ENCODE results near the gene GPR143.

The GPR143 gene

DNA sequence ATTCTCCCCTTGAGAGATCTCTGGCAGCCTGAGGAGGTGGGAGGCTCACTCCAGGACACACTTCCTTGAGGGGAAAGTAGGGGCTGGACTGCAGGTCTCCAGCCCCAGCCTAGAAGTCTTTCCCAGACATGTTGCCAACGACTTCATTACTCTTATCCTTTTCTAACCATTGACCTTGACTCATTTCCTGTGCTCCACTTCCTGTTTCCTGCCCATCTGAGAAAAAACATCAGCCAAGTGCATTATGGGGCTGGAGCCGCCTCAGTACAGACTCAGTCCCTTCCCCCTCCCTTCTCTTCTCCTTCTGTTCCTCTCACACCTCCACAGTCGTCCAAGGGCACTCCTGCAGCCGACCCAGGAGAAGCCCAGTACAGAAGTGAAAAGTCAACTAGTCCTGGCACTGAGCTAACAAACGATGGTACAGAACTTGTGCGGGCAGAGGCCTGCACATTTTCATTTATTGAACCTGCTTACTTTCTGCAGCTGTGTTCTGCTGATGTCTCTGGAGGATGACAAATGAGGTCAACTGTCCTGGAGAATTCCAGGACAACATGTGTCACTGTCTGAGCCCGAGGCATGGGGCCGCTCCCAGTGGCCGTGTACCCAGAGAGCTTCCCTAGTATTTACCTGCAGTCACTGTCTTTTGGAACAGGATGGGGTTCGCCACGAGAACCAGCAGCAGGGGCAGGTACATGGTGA lies 20.1 kb downstream of the GPR143 start:
- Histone ChIP-seq H3K27me3 (ENCODE audit: control insufficient read depth, insufficient read depth, low read length, poor library complexity, severe bottlenecking) (no peaks in the 10 kb centered on the region), H3K27ac (ENCODE audit: insufficient read depth, low read depth, low read length, poor library complexity, severe bottlenecking) (peak overlapping the region; percentile 82), H3K4me1 (ENCODE audit: control insufficient read depth, insufficient read depth, low read length) (peaks cover 6% of the 10 kb centered on the region), H3K36me3 (ENCODE audit: control insufficient read depth, insufficient read depth, low read length) (no peaks in the 10 kb centered on the region), H3K9me3 (ENCODE audit: control insufficient read depth, low read length) (no peaks in the 10 kb centered on the region), H3K4me3 (ENCODE audit: insufficient read depth, low read depth, low read length) (no peak overlapping the region)
- 93 to 95% methylated on average over 11 of the region's 11 CpGs for WGBS, 2 experiments

DNA sequence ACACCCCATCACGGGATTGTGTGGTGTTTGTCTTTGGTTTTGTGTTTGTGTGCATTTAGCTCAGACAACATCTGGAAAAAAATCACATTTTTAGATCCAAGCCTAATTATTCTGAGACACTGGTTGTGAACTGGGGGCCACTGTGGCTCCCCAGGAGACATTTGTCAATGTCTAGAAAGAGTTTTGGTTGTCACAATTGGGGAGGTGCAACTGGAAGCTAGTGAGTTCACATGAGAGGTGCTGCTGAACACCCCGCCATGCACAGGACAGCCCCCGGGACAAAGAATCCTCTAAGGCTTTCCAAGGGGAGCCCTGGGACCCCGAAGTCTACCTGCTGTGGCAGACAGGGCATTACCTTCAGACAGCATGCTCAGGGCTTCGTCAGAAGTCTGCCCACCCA lies 26.5 kb downstream of the GPR143 start:
- Histone ChIP-seq H3K9me3 (ENCODE audit: control insufficient read depth, low read length) (no peaks in the 10 kb centered on the region), H3K36me3 (ENCODE audit: control insufficient read depth, insufficient read depth, low read length) (no peaks in the 10 kb centered on the region), H3K4me3 (ENCODE audit: insufficient read depth, low read depth, low read length) (no peak overlapping the region), H3K27ac (ENCODE audit: insufficient read depth, low read depth, low read length, poor library complexity, severe bottlenecking) (no peak overlapping the region), H3K27me3 (ENCODE audit: control insufficient read depth, insufficient read depth, low read length, poor library complexity, severe bottlenecking) (no peaks in the 10 kb centered on the region), H3K4me1 (ENCODE audit: control insufficient read depth, insufficient read depth, low read length) (no peaks in the 10 kb centered on the region)
- 92 to 94% methylated on average over 4 of the region's 5 CpGs for WGBS, 2 experiments

DNA sequence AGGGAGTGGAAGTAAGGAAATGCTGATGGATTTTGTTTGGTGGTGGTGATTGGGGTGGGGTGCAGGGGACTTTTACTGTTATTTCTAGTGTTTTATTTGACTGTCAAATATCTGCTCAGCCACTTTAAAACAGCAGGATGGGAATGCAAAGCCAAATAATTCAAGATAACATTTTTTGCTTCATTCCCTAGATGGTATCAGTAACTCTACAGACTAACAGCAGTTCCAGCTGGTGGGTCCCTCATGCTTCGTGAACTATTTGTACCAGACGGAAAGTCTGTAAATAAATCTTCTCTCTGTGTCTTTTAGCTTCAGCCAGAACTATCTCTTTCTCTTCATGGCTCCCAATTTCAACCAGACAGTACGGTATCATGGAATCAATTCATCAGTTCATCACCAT lies 27.5 kb downstream of the GPR143 start:
- Histone ChIP-seq H3K27me3 (ENCODE audit: control insufficient read depth, insufficient read depth, low read length, poor library complexity, severe bottlenecking) (no peaks in the 10 kb centered on the region), H3K36me3 (ENCODE audit: control insufficient read depth, insufficient read depth, low read length) (no peaks in the 10 kb centered on the region), H3K27ac (ENCODE audit: insufficient read depth, low read depth, low read length, poor library complexity, severe bottlenecking) (no peak overlapping the region), H3K4me1 (ENCODE audit: control insufficient read depth, insufficient read depth, low read length) (no peaks in the 10 kb centered on the region), H3K4me3 (ENCODE audit: insufficient read depth, low read depth, low read length) (no peak overlapping the region), H3K9me3 (ENCODE audit: control insufficient read depth, low read length) (no peaks in the 10 kb centered on the region)
- 95 to 96% methylated on average over 3 of the region's 3 CpGs for WGBS, 2 experiments

DNA sequence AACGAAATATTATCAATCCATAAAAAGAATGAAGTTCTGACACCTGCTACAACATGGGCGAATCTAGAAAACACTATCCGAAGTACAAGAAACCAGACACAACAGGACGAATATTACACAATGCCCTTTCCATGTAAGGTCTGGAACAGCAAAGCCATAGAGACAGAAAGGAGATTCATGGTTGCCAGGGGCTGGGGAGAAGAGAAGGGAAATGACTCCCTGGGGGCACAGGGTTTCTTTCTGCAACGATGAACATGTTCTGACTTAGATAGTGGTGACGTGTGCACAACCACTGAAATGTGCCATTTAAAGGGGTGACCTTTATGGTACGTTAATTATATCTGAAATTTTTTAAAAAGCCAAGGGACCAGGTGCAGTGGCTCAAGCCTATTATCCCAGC lies 28.3 kb downstream of the GPR143 start:
- WGBS, 2 experiments: 94% methylated on average over 7 of the region's 7 CpGs
- Histone ChIP-seq H3K4me1 (ENCODE audit: control insufficient read depth, insufficient read depth, low read length) (no peaks in the 10 kb centered on the region), H3K9me3 (ENCODE audit: control insufficient read depth, low read length) (no peaks in the 10 kb centered on the region), H3K4me3 (ENCODE audit: insufficient read depth, low read depth, low read length) (no peak overlapping the region), H3K36me3 (ENCODE audit: control insufficient read depth, insufficient read depth, low read length) (no peaks in the 10 kb centered on the region), H3K27me3 (ENCODE audit: control insufficient read depth, insufficient read depth, low read length, poor library complexity, severe bottlenecking) (no peaks in the 10 kb centered on the region), H3K27ac (ENCODE audit: insufficient read depth, low read depth, low read length, poor library complexity, severe bottlenecking) (no peak overlapping the region)

DNA sequence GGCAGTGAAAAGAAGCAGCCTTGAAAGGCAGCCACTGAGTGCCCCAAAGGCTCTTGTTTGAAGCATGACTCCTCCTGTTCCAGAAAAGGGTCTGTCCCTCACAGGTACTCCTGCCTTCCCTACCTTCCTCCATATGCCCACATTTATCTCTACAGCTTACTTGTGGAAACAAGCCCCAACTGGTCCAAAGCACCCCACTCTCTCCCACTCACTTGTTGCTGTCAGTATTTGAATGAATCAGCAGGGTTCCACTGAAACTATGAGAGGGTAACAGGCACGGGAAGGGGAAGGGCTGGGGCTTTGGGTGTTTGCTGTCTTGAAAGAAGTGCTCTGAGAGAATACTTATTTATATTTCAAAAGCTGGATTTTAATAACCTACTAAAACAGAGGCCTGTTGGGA lies 34.9 kb downstream of the GPR143 start:
- no peak overlapping the region for H3K27ac ChIP-seq (ENCODE audit: insufficient read depth, low read depth, low read length, poor library complexity, severe bottlenecking)
- no peaks in the 10 kb centered on the region for H3K4me1 ChIP-seq (ENCODE audit: control insufficient read depth, insufficient read depth, low read length)
- 33% methylated on average over 1 of the region's 1 CpG; no CpG with 5 or more reads in 1 of the 2 experiments for WGBS, 2 experiments
- no peak overlapping the region for H3K4me3 ChIP-seq (ENCODE audit: insufficient read depth, low read depth, low read length)
- no peaks in the 10 kb centered on the region for H3K36me3 ChIP-seq (ENCODE audit: control insufficient read depth, insufficient read depth, low read length)
- peaks cover 2% of the 10 kb centered on the region for H3K9me3 ChIP-seq (ENCODE audit: control insufficient read depth, low read length)
- H3K27me3 ChIP-seq (ENCODE audit: control insufficient read depth, insufficient read depth, low read length, poor library complexity, severe bottlenecking): no peaks in the 10 kb centered on the region

DNA sequence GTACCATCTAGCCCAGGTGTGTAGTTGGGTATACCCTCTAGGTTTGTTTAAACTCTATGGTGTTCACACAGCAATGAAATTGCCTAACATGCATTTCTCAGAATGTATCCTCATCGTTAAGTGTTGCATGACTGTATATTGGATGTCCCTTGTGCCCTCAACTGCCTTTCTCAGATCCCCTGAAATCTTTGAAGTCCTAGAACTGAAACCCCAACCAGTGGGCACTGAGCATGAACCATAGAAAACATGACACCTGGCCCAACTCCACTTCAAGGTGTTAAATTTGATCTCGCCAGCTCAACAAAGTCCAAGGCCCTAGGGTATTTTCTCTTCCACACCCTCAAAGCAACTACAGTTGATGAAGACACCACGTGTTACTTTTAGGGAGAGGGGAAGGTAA lies 35.6 kb downstream of the GPR143 start:
- Histone ChIP-seq H3K36me3 (ENCODE audit: control insufficient read depth, insufficient read depth, low read length) (no peaks in the 10 kb centered on the region), H3K27me3 (ENCODE audit: control insufficient read depth, insufficient read depth, low read length, poor library complexity, severe bottlenecking) (no peaks in the 10 kb centered on the region), H3K27ac (ENCODE audit: insufficient read depth, low read depth, low read length, poor library complexity, severe bottlenecking) (no peak overlapping the region), H3K4me1 (ENCODE audit: control insufficient read depth, insufficient read depth, low read length) (no peaks in the 10 kb centered on the region), H3K9me3 (ENCODE audit: control insufficient read depth, low read length) (peaks cover 2% of the 10 kb centered on the region), H3K4me3 (ENCODE audit: insufficient read depth, low read depth, low read length) (no peak overlapping the region)
- WGBS, 2 experiments: 93 to 96% methylated on average over 3 of the region's 3 CpGs

DNA sequence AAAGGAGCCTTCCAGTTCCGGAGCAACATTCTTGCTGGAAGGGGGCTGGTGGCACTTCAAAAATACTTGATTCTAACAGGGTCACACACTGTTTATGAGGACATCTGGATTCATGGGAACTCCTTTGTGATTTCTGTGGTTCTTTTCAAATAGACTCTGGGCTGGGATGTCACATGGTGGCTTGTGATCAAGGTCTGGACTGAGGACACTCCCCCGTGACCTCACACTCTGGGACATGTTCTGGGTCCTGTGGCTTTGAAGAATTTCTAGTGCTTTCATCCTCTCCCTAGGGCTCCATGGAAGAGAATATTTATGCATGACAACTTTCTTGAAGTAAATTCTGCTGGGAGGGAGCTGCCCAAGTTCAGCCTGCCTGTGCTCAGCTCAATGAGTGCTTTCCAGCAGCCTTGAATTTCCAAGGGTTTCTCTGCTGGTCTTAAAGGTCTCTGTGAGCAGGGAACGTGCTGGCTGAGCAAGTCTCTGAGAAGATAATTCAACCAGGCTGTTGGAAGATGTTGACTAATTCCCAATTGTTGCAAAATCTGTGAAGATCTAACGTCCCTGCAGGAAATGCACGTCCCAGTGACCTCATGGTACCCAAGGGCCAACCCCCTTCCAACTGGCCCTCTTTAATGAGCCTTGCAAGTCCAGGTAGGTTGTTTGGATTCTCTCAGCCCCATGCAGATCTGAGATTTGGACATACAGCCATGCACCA lies 36.3 kb downstream of the GPR143 start:
- Histone ChIP-seq H3K27ac (ENCODE audit: insufficient read depth, low read depth, low read length, poor library complexity, severe bottlenecking) (no peak overlapping the region), H3K9me3 (ENCODE audit: control insufficient read depth, low read length) (peaks cover 2% of the 10 kb centered on the region), H3K4me3 (ENCODE audit: insufficient read depth, low read depth, low read length) (no peak overlapping the region), H3K27me3 (ENCODE audit: control insufficient read depth, insufficient read depth, low read length, poor library complexity, severe bottlenecking) (no peaks in the 10 kb centered on the region), H3K4me1 (ENCODE audit: control insufficient read depth, insufficient read depth, low read length) (no peaks in the 10 kb centered on the region), H3K36me3 (ENCODE audit: control insufficient read depth, insufficient read depth, low read length) (no peaks in the 10 kb centered on the region)
- 92 to 94% methylated on average over 5 of the region's 5 CpGs for WGBS, 2 experiments

DNA sequence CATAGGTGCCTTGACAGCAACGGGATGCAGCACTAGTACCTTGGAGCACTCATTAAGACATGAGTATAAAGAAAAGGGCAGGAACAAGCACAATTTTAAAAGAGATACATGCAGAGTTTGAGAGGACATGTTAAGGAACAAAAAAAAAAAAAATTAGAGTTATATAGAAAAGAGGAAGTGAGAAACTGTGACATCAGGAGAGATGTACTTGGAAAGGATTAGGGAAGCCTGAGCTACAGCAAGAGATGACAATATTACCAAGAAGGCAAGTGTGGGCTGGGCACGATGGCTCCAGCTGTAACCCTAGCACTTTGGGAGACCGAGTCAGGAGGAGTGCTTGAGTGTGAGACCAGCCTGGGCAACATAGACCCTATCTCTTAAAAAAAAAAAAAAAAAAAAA lies 37.4 kb downstream of the GPR143 start:
- Histone ChIP-seq H3K27me3 (ENCODE audit: control insufficient read depth, insufficient read depth, low read length, poor library complexity, severe bottlenecking) (no peaks in the 10 kb centered on the region), H3K27ac (ENCODE audit: insufficient read depth, low read depth, low read length, poor library complexity, severe bottlenecking) (no peak overlapping the region), H3K36me3 (ENCODE audit: control insufficient read depth, insufficient read depth, low read length) (peaks cover 3% of the 10 kb centered on the region), H3K9me3 (ENCODE audit: control insufficient read depth, low read length) (peaks cover 2% of the 10 kb centered on the region), H3K4me3 (ENCODE audit: insufficient read depth, low read depth, low read length) (no peak overlapping the region), H3K4me1 (ENCODE audit: control insufficient read depth, insufficient read depth, low read length) (no peaks in the 10 kb centered on the region)
- 95 to 98% methylated on average over 2 to 3 of the region's 3 CpGs for WGBS, 2 experiments

DNA sequence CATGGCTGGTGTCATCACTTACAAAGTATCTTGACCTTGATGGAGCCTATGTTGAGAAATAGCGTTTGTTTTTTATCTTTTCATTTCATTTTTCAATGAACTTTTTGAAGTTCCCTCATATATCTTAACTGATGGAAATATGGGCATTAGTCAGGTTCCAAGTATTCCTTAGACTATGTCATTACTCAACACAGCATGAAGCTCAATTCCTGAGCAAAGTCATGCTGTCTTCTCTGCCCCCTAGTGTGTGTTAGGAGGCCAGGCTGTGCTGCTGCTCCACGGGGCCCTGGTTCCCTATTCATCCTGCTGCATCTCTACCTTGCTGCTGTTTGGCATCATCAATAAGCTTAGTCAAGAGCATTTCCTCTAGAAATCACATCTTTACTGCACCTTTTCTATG lies 40.9 kb downstream of the GPR143 start:
- H3K4me1 ChIP-seq (ENCODE audit: control insufficient read depth, insufficient read depth, low read length): no peaks in the 10 kb centered on the region
- H3K4me3 ChIP-seq (ENCODE audit: insufficient read depth, low read depth, low read length): no peak overlapping the region

DNA sequence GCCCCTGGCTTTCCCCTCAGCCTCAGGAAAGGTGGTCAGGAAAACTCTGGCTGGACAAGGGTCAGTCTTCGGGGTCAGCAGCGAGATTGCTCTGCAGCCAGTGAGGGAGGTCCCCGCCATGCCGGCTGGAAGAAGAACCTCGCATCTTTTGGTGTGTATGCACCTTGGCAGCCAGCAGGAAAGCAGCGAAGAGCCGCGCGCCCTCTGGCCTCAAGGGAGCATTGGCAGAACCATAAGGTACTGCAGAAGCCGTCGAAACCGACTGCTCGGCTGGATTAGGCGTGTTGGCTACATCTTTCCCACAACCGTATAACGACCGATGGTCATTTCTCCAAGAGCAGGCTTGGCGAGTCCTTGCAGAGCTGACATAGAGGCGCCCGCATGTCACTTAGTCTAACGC lies 48.3 kb downstream of the GPR143 start:
- H3K36me3 ChIP-seq (ENCODE audit: control insufficient read depth, insufficient read depth, low read length): peaks cover 50% of the 10 kb centered on the region
- no peak overlapping the region for H3K27ac ChIP-seq (ENCODE audit: insufficient read depth, low read depth, low read length, poor library complexity, severe bottlenecking)
- 96 to 98% methylated on average over 21 of the region's 21 CpGs for WGBS, 2 experiments
- H3K9me3 ChIP-seq (ENCODE audit: control insufficient read depth, low read length): no peaks in the 10 kb centered on the region
- H3K27me3 ChIP-seq (ENCODE audit: control insufficient read depth, insufficient read depth, low read length, poor library complexity, severe bottlenecking): no peaks in the 10 kb centered on the region
- H3K4me3 ChIP-seq (ENCODE audit: insufficient read depth, low read depth, low read length): no peak overlapping the region
- no peaks in the 10 kb centered on the region for H3K4me1 ChIP-seq (ENCODE audit: control insufficient read depth, insufficient read depth, low read length)

More for the DNA sequence above, 40.9 kb downstream of the GPR143 start:
- H3K9me3 ChIP-seq (ENCODE audit: control insufficient read depth, low read length): peaks cover 2% of the 10 kb centered on the region
- H3K27me3 ChIP-seq (ENCODE audit: control insufficient read depth, insufficient read depth, low read length, poor library complexity, severe bottlenecking): no peaks in the 10 kb centered on the region
- peaks cover 20% of the 10 kb centered on the region for H3K36me3 ChIP-seq (ENCODE audit: control insufficient read depth, insufficient read depth, low read length)
- H3K27ac ChIP-seq (ENCODE audit: insufficient read depth, low read depth, low read length, poor library complexity, severe bottlenecking): no peak overlapping the region
- 83 to 90% methylated on average over 1 to 2 of the region's 2 CpGs for WGBS, 2 experiments
